GM20431 (cell line): ENCODE measurements around the gene ZNF625.
"Not testable (repeated sequence)": the region's sequence is repeated elsewhere in the genome, so short reads cannot be mapped to it uniquely, and the experiment has no call there.

Experiments
- in situ Hi-C: fragments of 300-500 bp; cut with MseI, MboI; formaldehyde crosslinking; loops from one replicate; pipeline ENCODE4 v1.15.0; 2020; ENCODE audit warnings: low sequenced_read_pairs; ENCODE audit not compliant: unreplicated experiment

ZNF625 gene

GRCh38 chr19:12139885-12140544 lies 16.5 kb downstream of the ZNF625 start, which contains the start of gene ZNF20:
Gene ZNF20, minus strand, starts transcription at chr19:12140350. Its CDS starts 168 bp downstream, at chr19:12140182.
- in situ Hi-C loops: no loop called here

GRCh38 chr19:12139269-12139668 lies 17.3 kb downstream of the ZNF625 start:
- in situ Hi-C loops: no loop called here

GRCh38 chr19:12137221-12137940 lies 19.2 kb downstream of the ZNF625 start:
- in situ Hi-C loops: no loop called here

- in situ Hi-C loops: no loop called here
Observed at GRCh38 chr19:12133069-12133468, 23.5 kb downstream of the ZNF625 start.

GRCh38 chr19:12126707-12127106 lies 29.8 kb downstream of the ZNF625 start:
- in situ Hi-C loops: no loop called here

- in situ Hi-C loops: no loop called here
Observed at GRCh38 chr19:12117201-12117970, 39.1 kb downstream of the ZNF625 start.

GRCh38 chr19:12113121-12113520 lies 43.4 kb downstream of the ZNF625 start:
- in situ Hi-C loops: no loop called here

- in situ Hi-C loops: no loop called here
Observed at GRCh38 chr19:12112701-12113100, 43.8 kb downstream of the ZNF625 start.

- in situ Hi-C loops: no loop called here
Observed at GRCh38 chr19:12111943-12112637, 44.4 kb downstream of the ZNF625 start.

- in situ Hi-C loops: no loop called here
Observed at GRCh38 chr19:12111176-12111575, 45.4 kb downstream of the ZNF625 start.

GRCh38 chr19:12103909-12104308 lies 52.6 kb downstream of the ZNF625 start:
- in situ Hi-C loops: not testable (repeated sequence)

- in situ Hi-C loops: no loop called here
Observed at GRCh38 chr19:12098040-12098439, 58.5 kb downstream of the ZNF625 start.

GRCh38 chr19:12095111-12095790 lies 61.3 kb downstream of the ZNF625 start:
- in situ Hi-C loops: no loop called here
